Thyroid gland (tissue), 4 donors: Measurements from ENCODE around the gene RPS19BP1.

Source experiments
- CTCF ChIP-seq, 6 experiments: fragments of 200-600 bp in 3 of 6; fragments of 450-650 bp in 3 of 6; sonication (generic) in 3 of 6; IDR thresholded peaks; one replicate each; pipeline ENCODE4 v1.5.1; 2016 to 2019; ENCODE audit warnings: antibody characterized with exemption in 6 of 6, mild to moderate bottlenecking in 2 of 6, inconsistent platforms in 1 of 6, moderate library complexity in 1 of 6
- POLR2A ChIP-seq, 2 donors: fragments of 450-650 bp; IDR thresholded peaks; one replicate each; pipeline ENCODE4 v1.6.1; 2017; ENCODE audit warnings: antibody characterized with exemption in 2 of 2, mild to moderate bottlenecking in 2 of 2, moderate library complexity in 1 of 2

DNA sequence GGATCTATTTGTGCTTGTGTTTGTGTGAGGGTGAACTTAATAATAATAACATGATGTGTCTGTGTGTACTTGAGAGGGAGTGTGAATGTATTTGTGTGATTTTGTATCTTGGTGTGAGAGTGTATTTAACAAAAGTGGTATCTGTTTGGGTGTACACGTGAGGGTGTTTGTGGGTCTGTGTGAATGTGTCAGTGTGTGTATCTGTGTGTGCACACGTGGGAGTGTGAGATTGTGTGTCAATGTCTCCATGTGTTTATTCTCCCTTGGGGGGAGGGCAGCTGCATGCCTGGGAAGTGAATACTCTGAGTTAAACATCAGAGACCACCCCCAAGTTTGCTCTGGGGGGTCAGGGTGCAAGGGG lies 15.0 kb upstream of the RPS19BP1 start:
- TF ChIP-seq POLR2A (IDR thresholded peaks at IDR 0.05), result no peak
- no peak for TF ChIP-seq CTCF (IDR thresholded peaks at IDR 0.05)
